Liver (tissue), 9 donors: ENCODE results near the gene FGD5. TPM values are rescaled to one million over a fixed set of nuclear protein-coding genes. Genes with fewer than 3 reads are reported as not detected.

Experiments used
- DNase-seq: peaks from one replicate; pipeline ENCODE4 v3.0.0-alpha.2; 2017; ENCODE audit warnings: low spot score
- H3K27ac ChIP-seq, 2 donors: one replicate each; pipeline ENCODE4 v1.7.0; 2013; ENCODE audit warnings: inconsistent platforms in 2 of 2, low read length in 2 of 2, control low read depth in 1 of 2, low read depth in 1 of 2, mild to moderate bottlenecking in 1 of 2
- H3K27me3 ChIP-seq, 4 donors: one replicate each; pipeline versions ENCODE4 v1.6.1 to v1.7.0; 2013; ENCODE audit warnings: low read length in 3 of 4, inconsistent platforms in 1 of 4, mild to moderate bottlenecking in 1 of 4, moderate library complexity in 1 of 4; ENCODE audit not compliant: control insufficient read depth in 4 of 4, insufficient read depth in 4 of 4
- H3K36me3 ChIP-seq, 4 donors: one replicate each; pipeline versions ENCODE4 v1.6.1 to v1.7.0; 2013; ENCODE audit warnings: low read length in 3 of 4, mild to moderate bottlenecking in 3 of 4, low read depth in 1 of 4, moderate library complexity in 1 of 4; ENCODE audit not compliant: control insufficient read depth in 4 of 4, insufficient read depth in 3 of 4
- H3K4me1 ChIP-seq, 4 donors: one replicate each; pipeline versions ENCODE4 v1.6.1 to v1.7.0; 2013; ENCODE audit warnings: low read length in 3 of 4, mild to moderate bottlenecking in 3 of 4, moderate library complexity in 1 of 4; ENCODE audit not compliant: control insufficient read depth in 4 of 4, insufficient read depth in 4 of 4
- H3K4me3 ChIP-seq, 3 donors: one replicate each; pipeline versions ENCODE4 v1.6.1 to v1.7.0; 2013; ENCODE audit warnings: low read length in 3 of 3, control low read depth in 1 of 3, low read depth in 1 of 3, mild to moderate bottlenecking in 1 of 3
- H3K9ac ChIP-seq, 2 donors: one replicate each; pipeline ENCODE4 v1.7.0; 2013; ENCODE audit warnings: low read length in 2 of 2, mild to moderate bottlenecking in 2 of 2, moderate library complexity in 2 of 2, control low read depth in 1 of 2, low read depth in 1 of 2
- H3K9me3 ChIP-seq, 4 donors: one replicate each; pipeline versions ENCODE4 v1.6.1 to v1.7.0; 2013; ENCODE audit warnings: low read length in 3 of 4; ENCODE audit not compliant: control insufficient read depth in 4 of 4
- ATF3 ChIP-seq: IDR thresholded peaks from 2 replicates; pipeline ENCODE4 v1.6.1; 2016; ENCODE audit warnings: antibody characterized with exemption
- CTCF ChIP-seq: fragments of 150-350 bp; IDR thresholded peaks from 2 replicates; pipeline ENCODE4 v1.5.1; 2017; ENCODE audit warnings: improper control_type of control experiment, low read depth, low read length; ENCODE audit not compliant: missing input control
- EGR1 ChIP-seq, 2 donors: IDR thresholded peaks; 2 replicates each; pipeline ENCODE4 v1.6.1; 2016 to 2018; ENCODE audit warnings: antibody characterized with exemption in 2 of 2, low read depth in 2 of 2
- FOXA1 ChIP-seq: IDR thresholded peaks from 2 replicates; pipeline ENCODE4 v1.6.1; 2016; ENCODE audit warnings: antibody characterized with exemption
- FOXA2 ChIP-seq: IDR thresholded peaks from 2 replicates; pipeline ENCODE4 v1.6.1; 2016; ENCODE audit warnings: antibody characterized with exemption
- GABPA ChIP-seq, 2 donors: IDR thresholded peaks in 1 of 2; conservative IDR thresholded peaks in 1 of 2; 2 replicates each; pipeline ENCODE4 v1.6.1; 2016; ENCODE audit warnings: antibody characterized with exemption in 2 of 2, mild to moderate bottlenecking in 1 of 2, moderate library complexity in 1 of 2
- HNF4A ChIP-seq, 2 donors: conservative IDR thresholded peaks; 2 replicates each; pipeline ENCODE4 v1.6.1; 2016; ENCODE audit warnings: antibody characterized with exemption in 2 of 2, mild to moderate bottlenecking in 2 of 2
- MAX ChIP-seq: IDR thresholded peaks from 2 replicates; pipeline ENCODE4 v1.6.1; 2016; ENCODE audit warnings: antibody characterized with exemption
- NR2F2 ChIP-seq: IDR thresholded peaks from 2 replicates; pipeline ENCODE4 v1.6.1; 2016; ENCODE audit warnings: antibody characterized with exemption
- RAD21 ChIP-seq, 2 donors: IDR thresholded peaks; 2 replicates each; pipeline ENCODE4 v1.6.1; 2016; ENCODE audit warnings: antibody characterized with exemption in 2 of 2, mild to moderate bottlenecking in 2 of 2
- REST ChIP-seq: IDR thresholded peaks from 2 replicates; pipeline ENCODE4 v1.6.1; 2016; ENCODE audit warnings: antibody characterized with exemption, mild to moderate bottlenecking
- SP1 ChIP-seq: IDR thresholded peaks from 2 replicates; pipeline ENCODE4 v1.6.1; 2018; ENCODE audit warnings: antibody characterized with exemption, mild to moderate bottlenecking
- TAF1 ChIP-seq: conservative IDR thresholded peaks from 2 replicates; pipeline ENCODE4 v1.6.1; 2016; ENCODE audit warnings: antibody characterized with exemption, mild to moderate bottlenecking
- ZBTB33 ChIP-seq: IDR thresholded peaks from 2 replicates; pipeline ENCODE4 v1.6.1; 2016; ENCODE audit warnings: antibody characterized with exemption
- WGBS: extraction: QIAGEN DNeasy Blood & Tissue Kit; methylation state at CpG from one replicate; pipeline ENCODE4 v1.1.7; 2013; 5-methylcytosine and 5-hydroxymethylcytosine counted together
- polyA plus RNA-seq, 2 donors: library from polyadenylated mRNA; stranded (reverse) in 1 of 2; unstranded in 1 of 2; fragments of 200-250 nt in 1 of 2; fragments of >200 nt in 1 of 2; fragmentation: Nextera tagmentation in 1 of 2; extraction: Ambion mirVana in 1 of 2; gene quantifications; one replicate each; pipeline versions ENCODE4 v1.2.1 to v1.2.3, GENCODE V29; 2013 to 2015
- total RNA-seq, 2 donors: library from RNA; depleted of rRNA; stranded (reverse); fragments of >200 nt; gene quantifications; one replicate each; pipeline ENCODE4 v1.2.3, GENCODE V29; 2014
- donor health status: healthy.
- donor health status: healthy.
- donor health status: healthy.
- donor health status: healthy.
- donor health status: healthy.

Gene FGD5
- total and polyA plus RNA-seq, 4 donors, result 2.0 to 6.3 (median 3.1) TPM

GRCh38 chr3:14827776-14828175 is 9.0 kb downstream of the FGD5 start:
- 87% methylated on average over 8 of the region's 8 CpGs for WGBS
- TF ChIP-seq GABPA (IDR thresholded peaks at IDR 0.05 in 1 of 2, conservative IDR thresholded peaks at IDR 0.05 in 1 of 2) (no peak), MAX (no peak), FOXA2 (no peak), EGR1 (IDR thresholded peaks at IDR 0.05; ENCODE audit: low read depth in 2 of 2) (no peak), RAD21 (IDR thresholded peaks at IDR 0.05) (no peak)
- H3K4me1 ChIP-seq, result peaks cover 0 to 5% (median 0%) of the 10 kb centered on the region in 4 donors

GRCh38 chr3:14829811-14830210 is 11.0 kb downstream of the FGD5 start:
- TF ChIP-seq GABPA (IDR thresholded peaks at IDR 0.05 in 1 of 2, conservative IDR thresholded peaks at IDR 0.05 in 1 of 2), result no peak
- TF ChIP-seq HNF4A (conservative IDR thresholded peaks at IDR 0.05), result no peak
- TF ChIP-seq ATF3, result no peak
- no peak for TF ChIP-seq FOXA1
- no peak for TF ChIP-seq FOXA2
- TF ChIP-seq EGR1 (IDR thresholded peaks at IDR 0.05; ENCODE audit: low read depth in 2 of 2), result no peak
- no peak for TF ChIP-seq NR2F2
- no peak for TF ChIP-seq TAF1
- TF ChIP-seq SP1, result no peak
- no peak for TF ChIP-seq RAD21 (IDR thresholded peaks at IDR 0.05)
- no peaks in the 10 kb centered on the region for H3K4me1 ChIP-seq
- no peaks in the 10 kb centered on the region for H3K27me3 ChIP-seq
- no peak overlapping the region for H3K27ac ChIP-seq
- no peaks in the 10 kb centered on the region for H3K36me3 ChIP-seq
- no peak overlapping the region for H3K4me3 ChIP-seq
- H3K9me3 ChIP-seq, result no peaks in the 10 kb centered on the region
- no peak overlapping the region for H3K9ac ChIP-seq
- 68% methylated on average over 5 of the region's 5 CpGs for WGBS
- no peak for DNase-seq

More at GRCh38 chr3:14827776-14828175, 9.0 kb downstream of the FGD5 start:
- no peak overlapping the region for H3K9ac ChIP-seq
- no peaks in the 10 kb centered on the region for H3K9me3 ChIP-seq
- DNase-seq, result no peak
- no peaks in the 10 kb centered on the region for H3K27me3 ChIP-seq
- H3K36me3 ChIP-seq, result no peaks in the 10 kb centered on the region
- no peak overlapping the region for H3K4me3 ChIP-seq
- no peak overlapping the region for H3K27ac ChIP-seq

GRCh38 chr3:14831916-14832450 is 13.2 kb downstream of the FGD5 start:
- no peaks in the 10 kb centered on the region for H3K36me3 ChIP-seq
- no peaks in the 10 kb centered on the region for H3K27me3 ChIP-seq
- TF ChIP-seq RAD21 (IDR thresholded peaks at IDR 0.05), result no peak
- no peak for TF ChIP-seq FOXA2
- TF ChIP-seq TAF1, result no peak
- TF ChIP-seq ZBTB33, result no peak
- no peak for TF ChIP-seq GABPA (IDR thresholded peaks at IDR 0.05 in 1 of 2, conservative IDR thresholded peaks at IDR 0.05 in 1 of 2)
- TF ChIP-seq REST, result no peak
- no peak for TF ChIP-seq MAX
- no peak for TF ChIP-seq EGR1 (IDR thresholded peaks at IDR 0.05; ENCODE audit: low read depth in 2 of 2)
- TF ChIP-seq FOXA1, result no peak
- no peak for TF ChIP-seq ATF3
- TF ChIP-seq HNF4A (conservative IDR thresholded peaks at IDR 0.05), result no peak
- no peak for TF ChIP-seq CTCF
- no peaks in the 10 kb centered on the region for H3K9me3 ChIP-seq
- no peak overlapping the region for H3K9ac ChIP-seq
- no peak overlapping the region for H3K27ac ChIP-seq
- H3K4me1 ChIP-seq, result peaks cover 0 to 3% (median 1%) of the 10 kb centered on the region in 4 donors
- no peak overlapping the region for H3K4me3 ChIP-seq
- DNase-seq, result no peak
- 74% methylated on average over 8 of the region's 8 CpGs for WGBS
